Endothelial cell of umbilical vein (primary cell): ENCODE data around the gene NINL. TPM values are rescaled to one million over a fixed set of nuclear protein-coding genes. Genes with fewer than 3 reads are reported as not detected.

Source experiments
- BruUV-seq: library from RNA; stranded (reverse); fragments of 400-500 nt; replicated peaks from 2 replicates; lab custom pipeline; 2021; lab: Mats Ljungman, UMichigan
- CTCF ChIA-PET: fragments of 300-600, 350-600 bp; sonication (Branson Sonifier 250); formaldehyde crosslinking; loops from one replicate; lab custom pipeline; 2021; ENCODE audit warnings: antibody characterized with exemption, inconsistent platforms; lab: Charles Lee
- POLR2A ChIA-PET: fragments of 300-600, 350-600 bp; sonication (Branson Sonifier 250); formaldehyde crosslinking; loops from one replicate; lab custom pipeline; 2021; ENCODE audit warnings: antibody characterized with exemption, inconsistent platforms; lab: Charles Lee
- DNase-seq: peaks from one replicate; pipeline ENCODE4 v3.0.0-alpha.2; 2011; ENCODE audit warnings: low read depth, low spot score
- FAIRE-seq: peaks from 2 replicates; lab custom pipeline; 2011; peaks lifted over from hg19 to GRCh38; lab: Jason Lieb, UNC
- H2AFZ ChIP-seq: 2 replicates; pipeline ENCODE4 v1.6.0; 2012; ENCODE audit warnings: low read depth, low read length, control low read depth, inconsistent platforms
- H3K27ac ChIP-seq: 2 replicates; pipeline ENCODE4 v1.5.1; 2011; ENCODE audit warnings: low read depth, mild to moderate bottlenecking, control low read depth, low read length, moderate library complexity; ENCODE audit not compliant: insufficient read depth
- H3K27me3 ChIP-seq, 2 experiments: 2 replicates each; pipeline versions ENCODE4 v1.6.0 to v1.6.1; 2011; ENCODE audit warnings: low read length in 2 of 2, mixed read lengths in 1 of 2; ENCODE audit not compliant: control insufficient read depth in 2 of 2, insufficient read depth in 2 of 2
- H3K36me3 ChIP-seq, 2 experiments: 2 replicates in 1 of 2; 3 replicates in 1 of 2; pipeline ENCODE4 v1.5.1; 2011; ENCODE audit warnings: low read length in 2 of 2, mild to moderate bottlenecking in 1 of 2, moderate library complexity in 1 of 2; ENCODE audit not compliant: control insufficient read depth in 2 of 2, insufficient read depth in 2 of 2; ENCODE audit errors: extremely low read depth in 1 of 2
- H3K4me1 ChIP-seq: 3 replicates; pipeline ENCODE4 v1.5.1; 2011; ENCODE audit warnings: mild to moderate bottlenecking, low read length; ENCODE audit not compliant: control insufficient read depth, insufficient read depth; ENCODE audit errors: extremely low read depth
- H3K4me2 ChIP-seq: 2 replicates; pipeline ENCODE4 v1.6.1; 2011; ENCODE audit warnings: low read length, control low read depth, mixed read lengths; ENCODE audit not compliant: insufficient read depth
- H3K4me3 ChIP-seq, 3 experiments: fragments of 200-600 bp in 1 of 3; sonication (generic), shearing (Covaris generic) in 1 of 3; replicated peaks in 1 of 3; 2 replicates each; pipeline ENCODE4 v1.5.1; 2011 to 2016; ENCODE audit warnings: control low read depth in 3 of 3, low read length in 3 of 3, mild to moderate bottlenecking in 2 of 3, inconsistent platforms in 1 of 3, low read depth in 1 of 3, moderate library complexity in 1 of 3; ENCODE audit not compliant: insufficient read depth in 1 of 3
- H3K79me2 ChIP-seq: 2 replicates; pipeline ENCODE4 v1.6.0; 2012; ENCODE audit warnings: low read length, inconsistent platforms; ENCODE audit not compliant: control insufficient read depth, insufficient read depth
- H3K9ac ChIP-seq: replicated peaks from 2 replicates; pipeline ENCODE3; 2011; ENCODE audit warnings: low read length, control low read depth; ENCODE audit not compliant: insufficient read depth; ENCODE audit errors: extremely low read depth
- H3K9me1 ChIP-seq: replicated peaks from 3 replicates; pipeline ENCODE4 v1.6.0; 2011; ENCODE audit warnings: mild to moderate bottlenecking, low read length; ENCODE audit not compliant: control insufficient read depth, insufficient read depth; ENCODE audit errors: extremely low read depth
- H3K9me3 ChIP-seq: replicated peaks from 2 replicates; pipeline ENCODE4 v1.5.1; 2012; ENCODE audit warnings: low read length, inconsistent platforms; ENCODE audit not compliant: control insufficient read depth, insufficient read depth
- H4K20me1 ChIP-seq: replicated peaks from 2 replicates; pipeline ENCODE3; 2011; ENCODE audit warnings: mild to moderate bottlenecking, low read length; ENCODE audit not compliant: control insufficient read depth, insufficient read depth; ENCODE audit errors: extremely low read depth
- FOS ChIP-seq: IDR thresholded peaks from 2 replicates; pipeline ENCODE4 v1.6.1; 2011; ENCODE audit warnings: mild to moderate bottlenecking, low read length, moderate library complexity, borderline replicate concordance; ENCODE audit not compliant: insufficient read depth
- JUN ChIP-seq: IDR thresholded peaks from 2 replicates; pipeline ENCODE4 v1.6.1; 2011; ENCODE audit warnings: borderline replicate concordance, low read depth; ENCODE audit not compliant: insufficient read length, insufficient read depth
- MYC ChIP-seq: IDR thresholded peaks from one replicate; pipeline ENCODE4 v1.6.1; 2011; ENCODE audit warnings: mild to moderate bottlenecking, low read depth, low read length
- POLR2A ChIP-seq: IDR thresholded peaks from 2 replicates; pipeline ENCODE4 v1.6.1; 2012; ENCODE audit warnings: low read depth, mild to moderate bottlenecking, control low read depth, low read length
- POLR2AphosphoS5 ChIP-seq: IDR thresholded peaks from 2 replicates; pipeline ENCODE4 v1.6.1; 2012; ENCODE audit warnings: low read depth, mild to moderate bottlenecking, control low read depth, low read length, moderate library complexity; ENCODE audit not compliant: insufficient read depth
- dilution Hi-C: fragments of 300-500 bp; cut with MboI; formaldehyde crosslinking; loops from one replicate; pipeline ENCODE4 v1.15.0; 2019; ENCODE audit warnings: low sequenced_read_pairs; ENCODE audit not compliant: extremely low pct_ligation_motif_present
- intact Hi-C: fragments of 100-400 bp; cut with micrococcal nuclease; formaldehyde crosslinking; loops from one replicate; pipeline ENCODE4 v1.10.0; 2022
- polyA plus RNA-seq, 4 experiments: library from polyadenylated mRNA; depleted of rRNA in 3 of 4; stranded (reverse) in 3 of 4; unstranded in 1 of 4; fragments of >200 nt; gene quantifications; 2 replicates each; pipeline versions ENCODE4 v1.2.1 to v1.2.3, GENCODE V29; 2011 to 2012; ENCODE audit warnings: missing spikeins in 1 of 4
- total RNA-seq: library from RNA; stranded (reverse); gene quantifications from 2 replicates; pipeline ENCODE4 v1.2.3, GENCODE V29; 2021
- TF ChIP-seq, protein P1 (sequence below): IDR thresholded peaks from 2 replicates; pipeline ENCODE4 v1.6.1; 2011; ENCODE audit not compliant: insufficient read depth, insufficient read length
- TF ChIP-seq, protein P2 (sequence below), 2 donors: IDR thresholded peaks; 1 replicate in 1 of 2; 2 replicates in 1 of 2; pipeline ENCODE4 v1.5.1; 2011; ENCODE audit warnings: low read length in 2 of 2, mild to moderate bottlenecking in 2 of 2, moderate library complexity in 2 of 2, control low read depth in 1 of 2, inconsistent platforms in 1 of 2, low read depth in 1 of 2; ENCODE audit not compliant: insufficient read depth in 1 of 2; ENCODE audit errors: extremely low read depth in 1 of 2

NINL gene
- total and polyA plus RNA-seq, 2 donors (not counting 3 experiments of a cell fraction or from before 2014, with no cell fraction given), result 13.2 to 25.5 TPM

DNA sequence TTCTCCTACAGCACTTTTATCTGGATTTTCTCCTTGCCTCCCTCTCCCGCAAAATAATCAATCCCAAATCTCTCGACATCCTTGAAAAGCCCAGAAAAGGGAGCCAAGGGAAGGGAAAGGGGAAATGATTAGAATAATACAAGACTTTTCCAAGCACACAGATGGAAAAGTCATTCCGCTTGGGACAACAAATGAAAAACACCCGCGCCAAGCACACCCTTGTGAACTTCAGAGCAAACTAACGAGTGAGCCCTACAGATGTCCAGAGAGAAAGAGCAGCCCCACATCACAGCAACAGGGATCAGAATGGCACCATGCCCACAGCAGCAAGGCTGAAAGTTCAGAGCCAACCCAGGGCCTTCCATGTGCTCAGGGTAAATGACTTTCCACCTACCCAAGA is 49.6 kb downstream of the NINL start:
- Histone ChIP-seq H3K9me1 (no peaks in the 10 kb centered on the region), H3K27ac (no peak overlapping the region), H4K20me1 (no peaks in the 10 kb centered on the region), H3K9ac (no peak overlapping the region), H3K27me3 (no peaks in the 10 kb centered on the region), H3K4me2 (no peak overlapping the region), H3K36me3 (peaks cover 0 to 3% of the 10 kb centered on the region in 2 experiments), H3K79me2 (peaks cover 5% of the 10 kb centered on the region), H2AFZ (no peak overlapping the region), H3K4me1 (peaks cover 11% of the 10 kb centered on the region), H3K4me3 (no peak overlapping the region), H3K9me3 (no peaks in the 10 kb centered on the region)
- DNase-seq, result no peak
- CTCF ChIA-PET, result no interaction called here
- FAIRE-seq, result no peak
- POLR2A ChIA-PET, result no interaction called here
- dilution Hi-C loops, result no loop called here
- no peak for TF ChIP-seq POLR2AphosphoS5
- intact Hi-C loops, result no loop called here
- no TSS peak for BruUV-seq

DNA sequence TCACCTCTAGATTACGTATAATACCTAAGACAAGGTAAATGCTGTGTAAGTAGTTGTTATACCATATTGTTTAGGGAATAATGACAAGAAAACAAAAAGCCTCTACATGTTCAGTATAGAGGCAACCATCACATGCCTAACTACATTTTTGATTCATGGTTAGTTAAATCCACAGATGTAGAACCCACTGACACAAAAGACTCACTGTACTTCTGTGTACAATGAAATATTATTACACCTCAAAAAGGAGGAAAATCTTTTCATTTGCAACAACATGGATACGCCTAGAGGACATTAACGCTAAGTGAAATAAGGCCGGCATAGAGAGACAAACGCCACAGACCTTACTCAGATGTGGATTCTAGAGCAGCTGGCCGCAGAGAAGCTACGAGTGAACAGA is 50.5 kb downstream of the NINL start:
- no peak for FAIRE-seq
- no peaks in the 10 kb centered on the region for H4K20me1 ChIP-seq
- POLR2A ChIA-PET, result no interaction called here
- no peaks in the 10 kb centered on the region for H3K27me3 ChIP-seq
- no peaks in the 10 kb centered on the region for H3K9me3 ChIP-seq
- TF ChIP-seq FOS (no peak), POLR2A (no peak), JUN (no peak), MYC (no peak)
- TF ChIP-seq, protein P1, sequence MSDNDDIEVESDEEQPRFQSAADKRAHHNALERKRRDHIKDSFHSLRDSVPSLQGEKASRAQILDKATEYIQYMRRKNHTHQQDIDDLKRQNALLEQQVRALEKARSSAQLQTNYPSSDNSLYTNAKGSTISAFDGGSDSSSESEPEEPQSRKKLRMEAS, result no peak
- TF ChIP-seq, protein P2, sequence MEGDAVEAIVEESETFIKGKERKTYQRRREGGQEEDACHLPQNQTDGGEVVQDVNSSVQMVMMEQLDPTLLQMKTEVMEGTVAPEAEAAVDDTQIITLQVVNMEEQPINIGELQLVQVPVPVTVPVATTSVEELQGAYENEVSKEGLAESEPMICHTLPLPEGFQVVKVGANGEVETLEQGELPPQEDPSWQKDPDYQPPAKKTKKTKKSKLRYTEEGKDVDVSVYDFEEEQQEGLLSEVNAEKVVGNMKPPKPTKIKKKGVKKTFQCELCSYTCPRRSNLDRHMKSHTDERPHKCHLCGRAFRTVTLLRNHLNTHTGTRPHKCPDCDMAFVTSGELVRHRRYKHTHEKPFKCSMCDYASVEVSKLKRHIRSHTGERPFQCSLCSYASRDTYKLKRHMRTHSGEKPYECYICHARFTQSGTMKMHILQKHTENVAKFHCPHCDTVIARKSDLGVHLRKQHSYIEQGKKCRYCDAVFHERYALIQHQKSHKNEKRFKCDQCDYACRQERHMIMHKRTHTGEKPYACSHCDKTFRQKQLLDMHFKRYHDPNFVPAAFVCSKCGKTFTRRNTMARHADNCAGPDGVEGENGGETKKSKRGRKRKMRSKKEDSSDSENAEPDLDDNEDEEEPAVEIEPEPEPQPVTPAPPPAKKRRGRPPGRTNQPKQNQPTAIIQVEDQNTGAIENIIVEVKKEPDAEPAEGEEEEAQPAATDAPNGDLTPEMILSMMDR (IDR thresholded peaks at IDR 0.05; ENCODE audit: extremely low read depth in 1 of 2, insufficient read depth in 1 of 2, low read depth in 1 of 2, low read length in 2 of 2), result no peak
- H3K4me2 ChIP-seq, result no peak overlapping the region
- H3K4me1 ChIP-seq, result peaks cover 11% of the 10 kb centered on the region
- intact Hi-C loops (no loop called here), dilution Hi-C loops (no loop called here)
- no peak overlapping the region for H3K27ac ChIP-seq
- no peak overlapping the region for H3K9ac ChIP-seq
- BruUV-seq, result no TSS peak
- no peak overlapping the region for H2AFZ ChIP-seq
- H3K4me3 ChIP-seq, result no peak overlapping the region
- DNase-seq, result no peak
- peaks cover 5% of the 10 kb centered on the region for H3K79me2 ChIP-seq
- peaks cover 0 to 3% of the 10 kb centered on the region in 2 experiments for H3K36me3 ChIP-seq
- CTCF ChIA-PET, result no interaction called here
- no peaks in the 10 kb centered on the region for H3K9me1 ChIP-seq
